Endothelial cell of umbilical vein (primary cell): ENCODE results near the gene SHC4. TPM values are rescaled to one million over a fixed set of nuclear protein-coding genes. Genes with fewer than 3 reads are reported as not detected.

Source experiments
- BruUV-seq: library from RNA; stranded (reverse); fragments of 400-500 nt; replicated peaks from 2 replicates; lab custom pipeline; 2021; lab: Mats Ljungman, UMichigan
- CTCF ChIA-PET: fragments of 300-600, 350-600 bp; sonication (Branson Sonifier 250); formaldehyde crosslinking; loops from one replicate; lab custom pipeline; 2021; ENCODE audit warnings: antibody characterized with exemption, inconsistent platforms; lab: Charles Lee
- POLR2A ChIA-PET: fragments of 300-600, 350-600 bp; sonication (Branson Sonifier 250); formaldehyde crosslinking; loops from one replicate; lab custom pipeline; 2021; ENCODE audit warnings: antibody characterized with exemption, inconsistent platforms; lab: Charles Lee
- DNase-seq: peaks from one replicate; pipeline ENCODE4 v3.0.0-alpha.2; 2011; ENCODE audit warnings: low read depth, low spot score
- FAIRE-seq: peaks from 2 replicates; lab custom pipeline; 2011; peaks lifted over from hg19 to GRCh38; lab: Jason Lieb, UNC
- H2AFZ ChIP-seq: 2 replicates; pipeline ENCODE4 v1.6.0; 2012; ENCODE audit warnings: low read depth, low read length, control low read depth, inconsistent platforms
- H3K27ac ChIP-seq: 2 replicates; pipeline ENCODE4 v1.5.1; 2011; ENCODE audit warnings: low read depth, mild to moderate bottlenecking, control low read depth, low read length, moderate library complexity; ENCODE audit not compliant: insufficient read depth
- H3K27me3 ChIP-seq, 2 experiments: 2 replicates each; pipeline versions ENCODE4 v1.6.0 to v1.6.1; 2011; ENCODE audit warnings: low read length in 2 of 2, mixed read lengths in 1 of 2; ENCODE audit not compliant: control insufficient read depth in 2 of 2, insufficient read depth in 2 of 2
- H3K36me3 ChIP-seq, 2 experiments: 2 replicates in 1 of 2; 3 replicates in 1 of 2; pipeline ENCODE4 v1.5.1; 2011; ENCODE audit warnings: low read length in 2 of 2, mild to moderate bottlenecking in 1 of 2, moderate library complexity in 1 of 2; ENCODE audit not compliant: control insufficient read depth in 2 of 2, insufficient read depth in 2 of 2; ENCODE audit errors: extremely low read depth in 1 of 2
- H3K4me1 ChIP-seq: 3 replicates; pipeline ENCODE4 v1.5.1; 2011; ENCODE audit warnings: mild to moderate bottlenecking, low read length; ENCODE audit not compliant: control insufficient read depth, insufficient read depth; ENCODE audit errors: extremely low read depth
- H3K4me2 ChIP-seq: 2 replicates; pipeline ENCODE4 v1.6.1; 2011; ENCODE audit warnings: low read length, control low read depth, mixed read lengths; ENCODE audit not compliant: insufficient read depth
- H3K4me3 ChIP-seq, 3 experiments: fragments of 200-600 bp in 1 of 3; sonication (generic), shearing (Covaris generic) in 1 of 3; replicated peaks in 1 of 3; 2 replicates each; pipeline ENCODE4 v1.5.1; 2011 to 2016; ENCODE audit warnings: control low read depth in 3 of 3, low read length in 3 of 3, mild to moderate bottlenecking in 2 of 3, inconsistent platforms in 1 of 3, low read depth in 1 of 3, moderate library complexity in 1 of 3; ENCODE audit not compliant: insufficient read depth in 1 of 3
- H3K79me2 ChIP-seq: 2 replicates; pipeline ENCODE4 v1.6.0; 2012; ENCODE audit warnings: low read length, inconsistent platforms; ENCODE audit not compliant: control insufficient read depth, insufficient read depth
- H3K9ac ChIP-seq: replicated peaks from 2 replicates; pipeline ENCODE3; 2011; ENCODE audit warnings: low read length, control low read depth; ENCODE audit not compliant: insufficient read depth; ENCODE audit errors: extremely low read depth
- H3K9me1 ChIP-seq: replicated peaks from 3 replicates; pipeline ENCODE4 v1.6.0; 2011; ENCODE audit warnings: mild to moderate bottlenecking, low read length; ENCODE audit not compliant: control insufficient read depth, insufficient read depth; ENCODE audit errors: extremely low read depth
- H3K9me3 ChIP-seq: replicated peaks from 2 replicates; pipeline ENCODE4 v1.5.1; 2012; ENCODE audit warnings: low read length, inconsistent platforms; ENCODE audit not compliant: control insufficient read depth, insufficient read depth
- H4K20me1 ChIP-seq: replicated peaks from 2 replicates; pipeline ENCODE3; 2011; ENCODE audit warnings: mild to moderate bottlenecking, low read length; ENCODE audit not compliant: control insufficient read depth, insufficient read depth; ENCODE audit errors: extremely low read depth
- EZH2 ChIP-seq: IDR thresholded peaks from 2 replicates; pipeline ENCODE4 v1.6.1; 2012; ENCODE audit warnings: borderline replicate concordance, low read depth, mild to moderate bottlenecking, moderate library complexity, low read length, inconsistent platforms; ENCODE audit not compliant: severe bottlenecking
- GATA2 ChIP-seq: IDR thresholded peaks from 2 replicates; pipeline ENCODE4 v1.7.0; 2011; ENCODE audit warnings: low read depth, mild to moderate bottlenecking, moderate library complexity, mixed read lengths, low read length; ENCODE audit not compliant: insufficient read length, insufficient read depth
- POLR2AphosphoS5 ChIP-seq: IDR thresholded peaks from 2 replicates; pipeline ENCODE4 v1.6.1; 2012; ENCODE audit warnings: low read depth, mild to moderate bottlenecking, control low read depth, low read length, moderate library complexity; ENCODE audit not compliant: insufficient read depth
- dilution Hi-C: fragments of 300-500 bp; cut with MboI; formaldehyde crosslinking; loops from one replicate; pipeline ENCODE4 v1.15.0; 2019; ENCODE audit warnings: low sequenced_read_pairs; ENCODE audit not compliant: extremely low pct_ligation_motif_present
- intact Hi-C: fragments of 100-400 bp; cut with micrococcal nuclease; formaldehyde crosslinking; loops from one replicate; pipeline ENCODE4 v1.10.0; 2022
- polyA plus RNA-seq, 4 experiments: library from polyadenylated mRNA; depleted of rRNA in 3 of 4; stranded (reverse) in 3 of 4; unstranded in 1 of 4; fragments of >200 nt; gene quantifications; 2 replicates each; pipeline versions ENCODE4 v1.2.1 to v1.2.3, GENCODE V29; 2011 to 2012; ENCODE audit warnings: missing spikeins in 1 of 4
- total RNA-seq: library from RNA; stranded (reverse); gene quantifications from 2 replicates; pipeline ENCODE4 v1.2.3, GENCODE V29; 2021
- TF ChIP-seq, protein P1 (sequence below): IDR thresholded peaks from 2 replicates; pipeline ENCODE4 v1.6.1; 2011; ENCODE audit not compliant: insufficient read depth, insufficient read length
- TF ChIP-seq, protein P2 (sequence below), 2 donors: IDR thresholded peaks; 1 replicate in 1 of 2; 2 replicates in 1 of 2; pipeline ENCODE4 v1.5.1; 2011; ENCODE audit warnings: low read length in 2 of 2, mild to moderate bottlenecking in 2 of 2, moderate library complexity in 2 of 2, control low read depth in 1 of 2, inconsistent platforms in 1 of 2, low read depth in 1 of 2; ENCODE audit not compliant: insufficient read depth in 1 of 2; ENCODE audit errors: extremely low read depth in 1 of 2

SHC4 gene
- total and polyA plus RNA-seq, 2 donors (not counting 3 experiments of a cell fraction or from before 2014, with no cell fraction given), result 0.20 TPM; not detected in 1

DNA sequence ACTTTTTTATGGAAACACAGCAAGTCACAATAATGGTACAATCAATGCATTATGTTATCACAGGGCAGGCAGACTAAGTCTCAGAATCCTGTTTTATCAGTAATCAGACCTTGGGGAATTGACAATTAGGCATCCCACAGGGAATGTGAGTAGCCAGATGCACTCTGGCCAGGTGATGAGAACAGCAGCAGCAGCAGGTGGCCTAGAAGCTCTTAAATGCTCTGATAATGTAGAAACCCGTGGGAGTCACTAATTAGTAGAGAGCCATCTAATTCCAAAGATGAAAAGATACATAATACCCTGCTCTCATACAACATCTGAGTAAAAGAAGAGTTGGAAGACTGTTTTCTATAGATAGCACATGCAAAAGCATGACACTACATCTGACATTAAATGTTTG is 165.4 kb downstream of the SHC4 start:
- peaks cover 11% of the 10 kb centered on the region for H3K79me2 ChIP-seq
- H3K4me3 ChIP-seq, result no peak overlapping the region
- FAIRE-seq (no peak), DNase-seq (no peak)
- intact Hi-C loops (no loop called here), dilution Hi-C loops (no loop called here)
- H3K9me1 ChIP-seq, result no peaks in the 10 kb centered on the region
- TF ChIP-seq, protein P1, sequence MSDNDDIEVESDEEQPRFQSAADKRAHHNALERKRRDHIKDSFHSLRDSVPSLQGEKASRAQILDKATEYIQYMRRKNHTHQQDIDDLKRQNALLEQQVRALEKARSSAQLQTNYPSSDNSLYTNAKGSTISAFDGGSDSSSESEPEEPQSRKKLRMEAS, result no peak
- no peak for TF ChIP-seq POLR2AphosphoS5
- no peak for TF ChIP-seq GATA2
- TF ChIP-seq, protein P2, sequence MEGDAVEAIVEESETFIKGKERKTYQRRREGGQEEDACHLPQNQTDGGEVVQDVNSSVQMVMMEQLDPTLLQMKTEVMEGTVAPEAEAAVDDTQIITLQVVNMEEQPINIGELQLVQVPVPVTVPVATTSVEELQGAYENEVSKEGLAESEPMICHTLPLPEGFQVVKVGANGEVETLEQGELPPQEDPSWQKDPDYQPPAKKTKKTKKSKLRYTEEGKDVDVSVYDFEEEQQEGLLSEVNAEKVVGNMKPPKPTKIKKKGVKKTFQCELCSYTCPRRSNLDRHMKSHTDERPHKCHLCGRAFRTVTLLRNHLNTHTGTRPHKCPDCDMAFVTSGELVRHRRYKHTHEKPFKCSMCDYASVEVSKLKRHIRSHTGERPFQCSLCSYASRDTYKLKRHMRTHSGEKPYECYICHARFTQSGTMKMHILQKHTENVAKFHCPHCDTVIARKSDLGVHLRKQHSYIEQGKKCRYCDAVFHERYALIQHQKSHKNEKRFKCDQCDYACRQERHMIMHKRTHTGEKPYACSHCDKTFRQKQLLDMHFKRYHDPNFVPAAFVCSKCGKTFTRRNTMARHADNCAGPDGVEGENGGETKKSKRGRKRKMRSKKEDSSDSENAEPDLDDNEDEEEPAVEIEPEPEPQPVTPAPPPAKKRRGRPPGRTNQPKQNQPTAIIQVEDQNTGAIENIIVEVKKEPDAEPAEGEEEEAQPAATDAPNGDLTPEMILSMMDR (IDR thresholded peaks at IDR 0.05; ENCODE audit: extremely low read depth in 1 of 2, insufficient read depth in 1 of 2, low read depth in 1 of 2, low read length in 2 of 2), result no peak
- no peak for TF ChIP-seq EZH2
- H3K9me3 ChIP-seq, result no peaks in the 10 kb centered on the region
- H3K27me3 ChIP-seq, result no peaks in the 10 kb centered on the region
- POLR2A ChIA-PET, result no interaction called here
- no TSS peak for BruUV-seq
- no peak overlapping the region for H3K9ac ChIP-seq
- CTCF ChIA-PET, result interaction anchor here (0.8 to 3.9 kb wide), 3 partner anchors 12 to 439 kb away, joined by 3 to 26 read pairs (median 3); partner anchors contain the start of gene CEP152
- peaks cover 3% of the 10 kb centered on the region for H3K4me1 ChIP-seq
- no peak overlapping the region for H3K27ac ChIP-seq
- H2AFZ ChIP-seq, result no peak overlapping the region
- H3K4me2 ChIP-seq, result no peak overlapping the region
- H3K36me3 ChIP-seq, result peaks cover 0 to 5% of the 10 kb centered on the region in 2 experiments
- no peaks in the 10 kb centered on the region for H4K20me1 ChIP-seq
